HG02588 (cell line): Measurements from ENCODE around the gene PRR15L.
"Not testable (repeated sequence)": the region's sequence is repeated elsewhere in the genome, so short reads cannot be mapped to it uniquely, and the experiment has no call there.

Experiments used
- ATAC-seq: cut with Tn5 transposase; IDR thresholded peaks from one replicate; pipeline ENCODE4 v1.9.1; 2021; ENCODE audit warnings: mild to moderate bottlenecking, moderate library complexity; ENCODE audit not compliant: unreplicated experiment

PRR15L gene

GRCh38 chr17:47957591-47958490 is at the start of gene PRR15L:
PRR15L (minus strand) TSS chr17:47957883; CDS start chr17:47953234, 4,649 bp downstream.
- no peak for ATAC-seq

DNA sequence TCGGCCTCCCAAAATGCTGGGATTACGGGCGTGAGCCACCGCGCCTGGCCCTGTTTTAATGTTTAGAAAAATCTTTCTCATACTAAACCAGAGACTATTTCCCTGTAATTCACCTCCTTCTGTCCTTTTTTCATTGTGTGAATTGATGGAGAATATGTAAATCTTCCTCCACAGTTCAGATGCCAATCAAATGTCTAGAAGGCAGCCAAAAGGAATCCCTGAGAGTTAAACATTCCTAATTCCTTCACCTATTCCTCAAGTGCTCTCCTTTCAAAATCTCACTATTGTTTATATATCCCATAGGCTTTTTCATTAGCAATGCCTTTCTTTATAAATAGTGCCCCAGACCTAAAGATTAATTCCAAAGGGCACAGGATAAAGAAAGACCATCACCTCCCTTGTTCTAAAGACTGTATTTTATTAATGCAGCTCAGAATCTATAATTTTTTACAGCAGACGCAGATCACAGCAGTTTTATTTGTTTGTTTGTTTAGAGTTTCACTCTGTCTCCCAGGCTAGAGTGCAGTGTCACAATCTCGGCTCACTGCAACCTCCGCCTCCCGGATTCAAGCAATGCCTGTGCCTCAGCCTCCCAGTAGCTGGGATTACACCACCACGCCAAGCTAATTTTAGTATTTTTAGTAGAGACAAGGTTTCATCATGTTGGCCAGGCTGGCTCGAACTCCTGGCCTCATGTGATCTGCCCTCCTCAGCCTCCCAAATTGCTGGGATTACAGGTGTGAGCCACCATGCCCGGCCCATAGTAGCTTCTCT is 49.4 kb upstream of the PRR15L start:
- no peak for ATAC-seq

DNA sequence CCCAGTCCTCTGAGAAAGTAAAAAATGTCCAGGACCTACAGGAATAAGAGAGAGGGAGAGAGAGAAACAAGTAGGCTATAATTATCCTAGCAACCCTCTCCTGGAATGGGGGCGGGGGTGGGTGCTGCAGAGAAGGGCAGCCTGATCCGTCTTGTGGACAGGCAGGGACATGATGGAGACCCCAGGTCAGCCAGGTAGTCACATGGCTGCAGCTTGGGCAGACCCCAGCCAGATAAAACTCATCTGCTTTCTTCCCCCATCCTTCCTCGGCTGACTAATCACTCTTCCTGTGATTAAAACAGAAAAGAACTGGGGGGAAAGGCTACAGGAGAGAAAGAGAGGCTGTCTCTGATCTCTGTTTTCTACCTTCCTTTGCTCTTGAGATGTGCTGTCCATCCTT is 47.3 kb upstream of the PRR15L start:
- no peak for ATAC-seq

DNA sequence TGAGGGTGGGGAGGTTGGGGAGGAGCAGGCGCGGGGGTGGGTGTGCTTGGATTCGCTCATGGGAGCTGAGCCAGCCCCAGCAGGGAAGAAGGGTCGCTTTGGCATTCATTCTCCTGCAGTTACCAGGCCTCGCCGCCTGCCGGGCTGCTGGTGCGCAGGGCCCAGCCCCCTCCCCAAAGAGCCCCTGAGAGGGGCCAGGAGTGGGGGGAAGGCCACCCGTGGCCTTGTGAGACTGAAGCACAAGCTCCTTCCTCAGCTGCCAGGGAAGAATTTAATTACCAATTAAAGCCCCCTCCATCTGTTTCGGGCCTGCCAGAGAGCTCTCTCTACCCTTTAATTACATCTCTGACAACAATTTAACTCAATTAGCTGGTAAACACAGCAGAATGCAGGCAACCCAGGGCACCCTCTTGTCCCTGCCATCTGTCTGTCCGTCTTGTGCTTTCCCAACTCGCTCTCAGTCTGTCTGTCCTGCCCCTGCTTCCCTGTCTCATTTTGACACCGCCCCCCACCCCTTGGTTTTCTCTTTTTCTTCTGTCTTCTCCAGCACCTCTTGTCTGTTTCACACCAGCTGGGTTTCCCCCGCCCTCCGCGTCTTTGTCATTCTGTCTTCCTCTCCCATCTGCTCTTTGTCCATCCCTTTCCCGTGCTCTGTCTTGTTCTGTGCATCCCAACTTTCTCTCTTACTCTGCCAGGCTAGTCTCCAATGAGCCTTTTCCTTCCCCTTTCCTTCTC is 45.9 kb upstream of the PRR15L start:
- ATAC-seq = no peak

- no peak for ATAC-seq
Observed at GRCh38 chr17:48002916-48003416, 45.3 kb upstream of the PRR15L start.

DNA sequence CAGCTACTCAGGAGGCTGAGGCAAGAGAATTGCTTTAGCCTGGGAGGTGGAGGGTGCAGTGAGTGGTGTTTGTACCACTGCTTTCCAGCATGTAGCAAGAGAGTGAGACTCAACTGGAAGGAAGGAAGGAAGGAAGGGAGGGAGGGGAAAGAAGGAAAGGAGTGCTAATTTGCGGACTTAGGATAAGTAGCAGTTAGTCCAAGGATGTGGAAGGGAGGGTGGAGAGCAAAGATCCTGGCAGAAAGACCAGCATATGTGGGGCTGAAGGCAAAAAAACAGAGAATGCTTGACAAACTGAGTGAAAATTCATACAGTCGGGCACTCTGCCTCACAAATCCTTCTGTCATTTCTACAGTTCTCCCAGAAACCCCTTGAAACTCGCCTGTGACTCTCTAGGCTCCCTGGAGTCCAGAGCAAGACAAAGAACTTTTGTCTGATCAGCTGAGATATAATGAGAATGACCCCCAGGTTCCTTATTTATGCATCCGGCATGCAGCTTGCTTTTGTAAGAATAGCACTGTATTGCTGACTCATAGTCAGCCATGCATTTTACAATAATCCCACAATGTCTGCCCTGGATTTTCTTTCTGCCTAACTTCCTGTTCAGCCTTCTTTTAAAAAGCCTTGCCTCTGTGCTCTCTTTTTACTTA is 44.7 kb upstream of the PRR15L start:
- no peak for ATAC-seq

DNA sequence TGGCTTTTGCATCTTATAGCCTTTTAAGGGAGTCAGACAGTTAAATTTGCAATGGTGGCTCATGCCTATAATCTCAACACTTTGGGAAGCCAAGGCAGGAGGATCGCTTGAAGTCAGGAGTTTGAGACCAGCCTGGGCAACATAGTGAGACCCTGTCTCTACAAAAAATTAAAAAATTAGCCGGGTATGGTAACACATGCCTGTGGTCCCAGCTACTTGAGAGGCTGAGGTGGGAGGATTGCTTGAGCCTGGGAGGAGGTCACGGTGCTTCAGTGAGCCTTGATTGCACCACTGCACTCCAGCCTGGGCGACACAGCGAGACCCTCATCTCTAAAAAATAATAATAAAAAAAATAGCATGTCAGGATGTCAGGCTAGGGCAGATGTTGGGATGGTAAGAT is 44.0 kb upstream of the PRR15L start:
- ATAC-seq = not testable (repeated sequence)

GRCh38 chr17:48001197-48001596 is 43.5 kb upstream of the PRR15L start:
- ATAC-seq = no peak

- no peak for ATAC-seq
Observed at GRCh38 chr17:47999582-47999981, 41.9 kb upstream of the PRR15L start.

DNA sequence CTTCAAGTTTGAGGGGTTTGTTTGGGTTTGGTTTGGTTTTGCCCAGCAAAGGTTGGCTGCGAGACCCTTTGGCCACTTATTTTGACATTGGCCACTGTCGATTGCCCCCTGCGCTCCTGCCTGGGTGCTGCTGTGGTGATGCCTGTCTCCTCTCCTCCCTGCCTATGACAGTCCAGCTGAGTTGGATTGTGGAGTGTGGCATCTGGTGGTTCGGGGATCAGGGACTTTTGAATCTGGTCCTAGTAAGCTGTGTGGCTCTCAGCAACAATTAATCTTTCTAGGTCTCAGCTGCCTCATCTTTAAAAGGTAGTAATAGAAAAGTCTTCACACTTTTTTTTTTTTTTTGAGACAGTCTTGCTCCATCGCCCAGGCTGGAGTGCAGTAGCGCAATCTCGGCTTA is 40.4 kb upstream of the PRR15L start:
- no peak for ATAC-seq

DNA sequence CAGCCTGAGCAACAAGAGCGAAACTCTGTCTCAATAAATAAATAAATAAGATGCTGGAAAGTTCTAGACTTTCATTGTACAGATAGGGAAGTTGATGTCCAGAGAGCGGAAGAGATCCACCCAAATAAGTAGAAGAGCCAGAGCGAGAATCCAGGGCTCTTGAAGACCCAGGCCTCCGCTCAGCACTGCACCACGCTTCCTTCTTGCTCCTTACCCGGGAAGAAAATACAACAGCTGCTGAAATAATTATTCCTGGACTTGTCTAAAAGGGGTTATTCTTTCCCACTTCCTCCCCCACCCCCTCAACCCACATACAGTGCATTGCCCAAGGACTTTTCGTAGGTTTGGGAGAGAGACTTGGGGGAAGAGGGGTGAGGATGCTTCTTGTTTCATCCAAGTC is 39.9 kb upstream of the PRR15L start:
- no peak for ATAC-seq

DNA sequence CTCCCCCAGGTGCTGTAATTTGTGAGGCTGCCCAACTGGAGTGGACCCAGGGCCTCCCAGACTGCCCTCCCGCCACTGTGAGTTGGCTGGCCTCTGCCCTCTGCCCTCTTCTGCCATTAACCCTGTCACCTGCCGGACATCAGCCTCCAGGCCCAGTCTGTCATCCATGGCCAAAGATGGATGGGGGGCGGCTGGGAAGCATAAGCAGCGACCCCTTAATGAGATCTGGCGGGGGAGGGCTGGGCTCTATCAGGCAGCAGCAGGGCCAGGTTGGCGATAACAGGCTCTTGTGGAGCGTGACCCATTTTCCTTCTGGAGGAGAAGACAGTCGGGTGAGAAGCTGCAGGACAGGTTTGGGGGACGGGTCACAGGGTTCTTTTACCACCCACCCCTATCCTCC is 38.5 kb upstream of the PRR15L start:
- no peak for ATAC-seq

DNA sequence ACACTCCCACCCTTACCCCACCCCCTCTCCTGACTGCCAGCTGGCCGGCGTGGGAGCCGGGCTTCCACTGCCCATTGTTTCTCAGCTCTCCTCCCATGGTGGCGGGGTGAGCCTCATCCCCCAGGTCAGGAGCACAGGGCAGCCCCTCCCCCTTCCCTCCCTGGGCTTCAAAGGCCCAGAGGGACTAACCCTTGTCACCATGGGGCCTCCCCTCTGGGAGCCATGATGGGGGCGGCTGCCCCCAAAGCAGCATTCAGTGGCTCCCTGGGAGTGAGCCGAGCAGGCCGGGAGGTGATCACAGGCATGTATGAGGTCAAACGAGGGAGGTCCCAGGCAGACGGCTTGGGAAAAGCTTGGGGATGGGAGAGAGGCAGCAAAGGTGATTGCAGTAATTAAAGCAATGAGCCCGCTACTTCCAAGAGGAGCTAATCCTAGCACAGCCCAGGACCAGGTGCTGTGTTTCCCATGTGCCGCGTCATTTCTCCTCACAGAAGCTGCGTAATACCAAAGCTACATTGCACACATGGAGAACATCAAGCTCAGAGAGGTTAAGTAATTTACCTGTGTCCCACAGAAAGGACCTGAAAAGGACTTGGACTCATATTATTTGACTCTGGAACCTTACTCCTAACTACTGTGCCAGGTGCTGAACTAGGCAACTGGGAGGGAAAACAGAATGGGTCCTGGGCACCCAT is 37.7 kb upstream of the PRR15L start:
- no peak for ATAC-seq

- no peak for ATAC-seq
Observed at GRCh38 chr17:47994724-47995123, 37.0 kb upstream of the PRR15L start.

GRCh38 chr17:47993964-47994363 is 36.3 kb upstream of the PRR15L start:
- no peak for ATAC-seq

DNA sequence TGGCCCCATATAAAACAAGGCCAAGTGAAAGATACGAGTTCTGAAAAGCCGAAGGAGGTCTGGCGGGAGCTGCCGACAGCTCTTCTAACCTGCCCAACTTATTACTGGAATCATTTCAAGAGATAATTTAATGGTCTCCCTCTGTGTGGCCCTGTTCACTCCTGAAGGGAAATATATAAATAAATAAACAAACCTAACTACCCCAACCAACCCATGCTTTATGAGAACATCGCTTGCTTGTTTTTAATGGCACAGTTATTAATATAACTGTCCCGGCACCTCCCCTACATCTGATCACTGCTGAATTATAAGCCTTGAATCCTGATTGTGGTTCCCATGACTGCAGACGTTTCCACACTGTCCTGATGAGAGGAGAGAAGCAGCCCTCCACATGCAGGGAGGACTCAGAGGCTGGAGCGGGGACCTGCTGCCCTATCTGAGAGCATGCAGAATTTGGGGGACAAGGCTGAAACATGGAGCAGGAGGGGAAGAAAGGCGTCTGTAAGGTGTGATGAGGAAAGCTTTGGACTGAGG is 35.4 kb upstream of the PRR15L start:
- no peak for ATAC-seq

DNA sequence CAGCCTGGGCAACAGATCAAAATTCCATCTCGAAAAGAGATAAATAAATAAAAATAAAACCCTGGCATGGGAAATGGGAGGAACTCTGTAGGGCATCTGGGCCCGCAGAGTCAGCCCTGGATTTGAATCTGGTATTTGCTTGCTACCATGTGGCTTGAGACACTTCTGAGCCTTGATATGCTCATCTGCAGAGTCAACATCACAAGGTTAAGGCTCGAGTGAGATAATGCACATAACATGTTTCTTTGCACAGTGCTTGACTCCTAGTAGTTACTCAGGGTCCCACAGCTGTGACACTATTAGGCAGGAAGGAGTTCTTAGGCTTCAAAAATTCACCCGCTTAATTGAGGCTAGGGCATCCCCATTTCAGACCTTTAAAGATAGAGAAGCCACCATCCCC is 34.5 kb upstream of the PRR15L start:
- no peak for ATAC-seq

GRCh38 chr17:47990962-47991731 is 33.5 kb upstream of the PRR15L start:
- ATAC-seq = no peak

GRCh38 chr17:47989700-47990099 is 32.0 kb upstream of the PRR15L start:
- no peak for ATAC-seq
